H9 (cell line): ENCODE data around the gene ROBO1. TPM values are rescaled to one million over a fixed set of nuclear protein-coding genes. Genes with fewer than 3 reads are reported as not detected.

Experiments used
- DNase-seq: peaks from one replicate; pipeline ENCODE4 v3.0.0-alpha.2; 2017
- H2AFZ ChIP-seq: one replicate; pipeline ENCODE4 v1.6.1; 2013; ENCODE audit warnings: mild to moderate bottlenecking, low read length, control low read depth, moderate library complexity
- H2AK5ac ChIP-seq: 2 replicates; pipeline ENCODE4 v1.6.1; 2013; ENCODE audit warnings: low read length, control low read depth, mixed read lengths; ENCODE audit not compliant: insufficient read length
- H2BK120ac ChIP-seq: one replicate; pipeline ENCODE4 v1.6.1; 2013; ENCODE audit warnings: low read depth, mild to moderate bottlenecking, low read length, control low read depth, inconsistent platforms; ENCODE audit not compliant: poor library complexity, severe bottlenecking
- H2BK12ac ChIP-seq: 2 replicates; pipeline ENCODE4 v1.6.1; 2013; ENCODE audit warnings: low read length, control low read depth, mixed read lengths, low read depth; ENCODE audit not compliant: insufficient read length
- H2BK15ac ChIP-seq: 2 replicates; pipeline ENCODE4 v1.6.1; 2013; ENCODE audit warnings: low read depth, low read length, control low read depth
- H2BK20ac ChIP-seq: one replicate; pipeline ENCODE4 v1.6.1; 2013; ENCODE audit warnings: low read depth, mild to moderate bottlenecking, low read length, control low read depth, inconsistent platforms; ENCODE audit not compliant: poor library complexity, severe bottlenecking
- H2BK5ac ChIP-seq: 2 replicates; pipeline ENCODE4 v1.6.1; 2013; ENCODE audit warnings: low read length, control low read depth, mixed read lengths; ENCODE audit not compliant: insufficient read length
- H3K14ac ChIP-seq: 2 replicates; pipeline ENCODE4 v1.6.1; 2013; ENCODE audit warnings: low read length, control low read depth; ENCODE audit not compliant: insufficient read depth
- H3K18ac ChIP-seq: 2 replicates; pipeline ENCODE4 v1.6.1; 2013; ENCODE audit warnings: low read depth, mild to moderate bottlenecking, mixed read lengths, low read length, control low read depth; ENCODE audit not compliant: insufficient read length
- H3K23ac ChIP-seq: 2 replicates; pipeline ENCODE4 v1.6.1; 2013; ENCODE audit warnings: low read length, control low read depth, mixed read lengths, low read depth; ENCODE audit not compliant: insufficient read length
- H3K23me2 ChIP-seq: 2 replicates; pipeline ENCODE4 v1.6.1; 2013; ENCODE audit warnings: low read depth, mild to moderate bottlenecking, mixed read lengths, low read length, control low read depth; ENCODE audit not compliant: insufficient read length, poor library complexity, severe bottlenecking
- H3K27ac ChIP-seq: 2 replicates; pipeline ENCODE4 v1.5.1; 2013; ENCODE audit warnings: low read length, control low read depth, mixed read lengths, low read depth; ENCODE audit not compliant: insufficient read length
- H3K27me3 ChIP-seq: 2 replicates; pipeline ENCODE4 v1.6.1; 2013; ENCODE audit warnings: low read length, control low read depth, inconsistent platforms; ENCODE audit not compliant: insufficient read depth
- H3K4ac ChIP-seq: 2 replicates; pipeline ENCODE4 v1.6.1; 2013; ENCODE audit warnings: low read depth, mild to moderate bottlenecking, control low read depth, inconsistent platforms, low read length, moderate library complexity
- H3K4me1 ChIP-seq: 2 replicates; pipeline ENCODE4 v1.6.1; 2013; ENCODE audit warnings: low read length, control low read depth, inconsistent platforms; ENCODE audit not compliant: insufficient read depth
- H3K4me2 ChIP-seq: 2 replicates; pipeline ENCODE4 v1.6.1; 2013; ENCODE audit warnings: low read length, control low read depth, mixed read lengths; ENCODE audit not compliant: insufficient read length, insufficient read depth
- H3K56ac ChIP-seq: 2 replicates; pipeline ENCODE4 v1.6.1; 2013; ENCODE audit warnings: low read depth, mild to moderate bottlenecking, mixed read lengths, low read length, control low read depth; ENCODE audit not compliant: insufficient read length
- H3K79me1 ChIP-seq: 2 replicates; pipeline ENCODE4 v1.6.1; 2013; ENCODE audit warnings: low read depth, mild to moderate bottlenecking, moderate library complexity, low read length, control low read depth, inconsistent platforms; ENCODE audit not compliant: insufficient read depth, poor library complexity, severe bottlenecking
- H3K79me2 ChIP-seq: 2 replicates; pipeline ENCODE4 v1.6.1; 2013; ENCODE audit warnings: low read length, control low read depth, inconsistent platforms; ENCODE audit not compliant: insufficient read depth
- H3K9ac ChIP-seq: 2 replicates; pipeline ENCODE4 v1.6.1; 2013; ENCODE audit warnings: low read length, control low read depth, mixed read lengths; ENCODE audit not compliant: insufficient read length; ENCODE audit errors: extremely low read depth
- H3K9me3 ChIP-seq: one replicate; pipeline ENCODE4 v1.6.1; 2013; ENCODE audit warnings: low read depth, low read length, inconsistent platforms; ENCODE audit not compliant: control insufficient read depth
- H3T11ph ChIP-seq: one replicate; pipeline ENCODE4 v1.6.1; 2013; ENCODE audit warnings: mild to moderate bottlenecking, low read length, control low read depth, inconsistent platforms
- H4K20me1 ChIP-seq: one replicate; pipeline ENCODE4 v1.6.1; 2013; ENCODE audit not compliant: control insufficient read depth, insufficient read length, insufficient read depth
- H4K5ac ChIP-seq: 2 replicates; pipeline ENCODE4 v1.6.1; 2013; ENCODE audit warnings: low read depth, mild to moderate bottlenecking, mixed read lengths, low read length, control low read depth; ENCODE audit not compliant: insufficient read length
- H4K8ac ChIP-seq: replicated peaks from 2 replicates; pipeline ENCODE4 v1.6.1; 2013; ENCODE audit warnings: low read length, control low read depth, mixed read lengths, low read depth; ENCODE audit not compliant: insufficient read length
- H4K91ac ChIP-seq: 2 replicates; pipeline ENCODE4 v1.6.1; 2013; ENCODE audit warnings: low read depth, mild to moderate bottlenecking, moderate library complexity, mixed read lengths, low read length, control low read depth; ENCODE audit not compliant: insufficient read length
- H3K27ac Mint-ChIP-seq, 3 experiments: 2 replicates in 2 of 3; 3 replicates in 1 of 3; pipeline ENCODE4 v1.8.0; 2020 to 2021; ENCODE audit warnings: mixed read lengths in 3 of 3, mild to moderate bottlenecking in 1 of 3, moderate library complexity in 1 of 3
- H3K27me3 Mint-ChIP-seq: 2 replicates; pipeline ENCODE4 v1.8.0; 2021; ENCODE audit warnings: low read depth, mild to moderate bottlenecking, moderate library complexity, mixed read lengths
- H3K36me3 Mint-ChIP-seq, 3 experiments: 2 replicates in 2 of 3; 3 replicates in 1 of 3; pipeline ENCODE4 v1.8.0; 2020 to 2021; ENCODE audit warnings: low read depth in 3 of 3, mixed read lengths in 3 of 3; ENCODE audit not compliant: insufficient read depth in 1 of 3
- H3K4me1 Mint-ChIP-seq, 2 experiments: 2 replicates each; pipeline ENCODE4 v1.8.0; 2020; ENCODE audit warnings: mixed read lengths in 2 of 2
- H3K4me3 Mint-ChIP-seq, 2 experiments: 2 replicates in 1 of 2; 3 replicates in 1 of 2; pipeline ENCODE4 v1.8.0; 2020 to 2021; ENCODE audit warnings: mild to moderate bottlenecking in 2 of 2, mixed read lengths in 2 of 2, moderate library complexity in 1 of 2
- H3K9me3 Mint-ChIP-seq, 2 experiments: 2 replicates in 1 of 2; 3 replicates in 1 of 2; pipeline ENCODE4 v1.8.0; 2020; ENCODE audit warnings: mild to moderate bottlenecking in 2 of 2, mixed read lengths in 2 of 2, moderate library complexity in 1 of 2
- WGBS: extraction: QIAGEN DNeasy Blood & Tissue Kit; methylation state at CpG from one replicate; pipeline ENCODE4 v1.1.7; 2013; ENCODE audit warnings: missing lambda C conversion rate, low lambda C conversion rate, mixed read lengths; ENCODE audit not compliant: insufficient read length; ENCODE audit errors: extremely low coverage; 5-methylcytosine and 5-hydroxymethylcytosine counted together
- total RNA-seq: library from RNA; stranded (reverse); gene quantifications from 2 replicates; pipeline ENCODE4 v1.2.1, GENCODE V29; 2021
- TF ChIP-seq, protein P1 (sequence below): fragments of 200-600 bp; sonication (generic); conservative IDR thresholded peaks from 3 replicates; pipeline ENCODE4 v1.8.0; 2021; ENCODE audit warnings: antibody characterized with exemption, mild to moderate bottlenecking

ROBO1 gene
- total RNA-seq, 1 experiment from 2014 or later: 62.7 TPM

DNA sequence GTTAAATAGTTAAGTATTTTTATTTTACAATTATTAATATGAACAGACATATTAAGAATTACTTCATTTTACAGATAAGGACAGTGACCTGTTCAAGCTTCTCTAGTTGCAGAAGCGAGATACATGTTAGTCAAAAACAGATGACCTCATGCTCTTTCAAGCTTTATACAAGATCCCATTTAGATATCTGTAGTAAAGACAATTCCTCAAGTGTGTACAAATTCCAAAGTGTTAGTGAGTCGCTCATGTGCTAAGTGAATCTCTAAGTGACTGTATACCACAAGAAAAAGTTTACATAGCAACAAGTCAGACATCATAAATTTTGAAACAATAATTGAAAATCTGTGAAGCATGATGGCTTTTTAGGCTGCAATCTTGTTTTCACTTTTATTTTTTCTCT, 293.8 kb downstream of the ROBO1 start:
- no peak overlapping the region for H3K27ac Mint-ChIP-seq
- no peak overlapping the region for H3K4me3 Mint-ChIP-seq
- Histone ChIP-seq H2BK5ac (no peak overlapping the region), H3K4ac (no peak overlapping the region), H4K5ac (no peak overlapping the region), H3K14ac (no peak overlapping the region), H3K79me1 (no peaks in the 10 kb centered on the region), H2BK15ac (no peak overlapping the region), H3K9ac (no peak overlapping the region), H3K23me2 (no peaks in the 10 kb centered on the region), H3K56ac (no peak overlapping the region), H3K4me2 (no peak overlapping the region), H4K91ac (no peak overlapping the region), H3K23ac (no peak overlapping the region), H3K27ac (no peak overlapping the region), H3K9me3 (no peaks in the 10 kb centered on the region), H2BK120ac (no peak overlapping the region), H3K18ac (no peak overlapping the region), H4K8ac (no peak overlapping the region), H2AFZ (no peak overlapping the region), H3K27me3 (no peaks in the 10 kb centered on the region), H3K4me1 (no peaks in the 10 kb centered on the region), H2AK5ac (no peak overlapping the region), H4K20me1 (no peaks in the 10 kb centered on the region), H2BK12ac (no peak overlapping the region), H3T11ph (no peak overlapping the region), H2BK20ac (no peak overlapping the region), H3K79me2 (no peaks in the 10 kb centered on the region)
- no peaks in the 10 kb centered on the region for H3K4me1 Mint-ChIP-seq
- H3K27me3 Mint-ChIP-seq: no peaks in the 10 kb centered on the region
- peaks cover 0 to 4% of the 10 kb centered on the region in 2 experiments; a peak in 2 of 5 replicates for H3K9me3 Mint-ChIP-seq
- DNase-seq: no peak
- TF ChIP-seq, protein P1, sequence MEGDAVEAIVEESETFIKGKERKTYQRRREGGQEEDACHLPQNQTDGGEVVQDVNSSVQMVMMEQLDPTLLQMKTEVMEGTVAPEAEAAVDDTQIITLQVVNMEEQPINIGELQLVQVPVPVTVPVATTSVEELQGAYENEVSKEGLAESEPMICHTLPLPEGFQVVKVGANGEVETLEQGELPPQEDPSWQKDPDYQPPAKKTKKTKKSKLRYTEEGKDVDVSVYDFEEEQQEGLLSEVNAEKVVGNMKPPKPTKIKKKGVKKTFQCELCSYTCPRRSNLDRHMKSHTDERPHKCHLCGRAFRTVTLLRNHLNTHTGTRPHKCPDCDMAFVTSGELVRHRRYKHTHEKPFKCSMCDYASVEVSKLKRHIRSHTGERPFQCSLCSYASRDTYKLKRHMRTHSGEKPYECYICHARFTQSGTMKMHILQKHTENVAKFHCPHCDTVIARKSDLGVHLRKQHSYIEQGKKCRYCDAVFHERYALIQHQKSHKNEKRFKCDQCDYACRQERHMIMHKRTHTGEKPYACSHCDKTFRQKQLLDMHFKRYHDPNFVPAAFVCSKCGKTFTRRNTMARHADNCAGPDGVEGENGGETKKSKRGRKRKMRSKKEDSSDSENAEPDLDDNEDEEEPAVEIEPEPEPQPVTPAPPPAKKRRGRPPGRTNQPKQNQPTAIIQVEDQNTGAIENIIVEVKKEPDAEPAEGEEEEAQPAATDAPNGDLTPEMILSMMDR: no peak
- H3K36me3 Mint-ChIP-seq: no peaks in the 10 kb centered on the region
- no CpG with 5 or more reads among the region's 2 CpGs for WGBS
